ENCODE data around the gene CDC26.
"Not testable (repeated sequence)": the region's sequence is repeated elsewhere in the genome, so short reads cannot be mapped to it uniquely, and the experiment has no call there.

The CDC26 gene

GRCh38 chr9:113296796-113297558 is 21.6 kb upstream of the CDC26 start:
- no peak for TF ChIP-seq CTCF (conservative IDR thresholded peaks at IDR 0.05; ENCODE audit: control insufficient read depth, insufficient read depth, low read depth, low read length)
- no peak overlapping the region for H3K4me3 ChIP-seq (ENCODE audit: control insufficient read depth, low read depth, low read length)
- DNase-seq (ENCODE audit: low read depth), result no peak

GRCh38 chr9:113296247-113296646 is 20.9 kb upstream of the CDC26 start:
- not testable (repeated sequence) for H3K4me3 ChIP-seq (ENCODE audit: control insufficient read depth, low read depth, low read length); DNase-seq (ENCODE audit: low read depth)

- DNase-seq (ENCODE audit: low read depth), result peak; percentile 76
Observed at GRCh38 chr9:113293285-113293878, 18.0 kb upstream of the CDC26 start.

GRCh38 chr9:113290052-113290607 is 14.8 kb upstream of the CDC26 start:
- no peak overlapping the region for H3K4me3 ChIP-seq (ENCODE audit: control insufficient read depth, low read depth, low read length)
- no peak for DNase-seq (ENCODE audit: low read depth)
- TF ChIP-seq CTCF (conservative IDR thresholded peaks at IDR 0.05; ENCODE audit: control insufficient read depth, insufficient read depth, low read depth, low read length), result no peak

More at GRCh38 chr9:113293285-113293878, 18.0 kb upstream of the CDC26 start:
- TF ChIP-seq CTCF (conservative IDR thresholded peaks at IDR 0.05; ENCODE audit: control insufficient read depth, insufficient read depth, low read depth, low read length), result no peak
- H3K4me3 ChIP-seq (ENCODE audit: control insufficient read depth, low read depth, low read length), result no peak overlapping the region

GRCh38 chr9:113289091-113289490 is 13.7 kb upstream of the CDC26 start:
- DNase-seq (ENCODE audit: low read depth), result no peak
- no peak for TF ChIP-seq CTCF (conservative IDR thresholded peaks at IDR 0.05; ENCODE audit: control insufficient read depth, insufficient read depth, low read depth, low read length)
- no peak overlapping the region for H3K4me3 ChIP-seq (ENCODE audit: control insufficient read depth, low read depth, low read length)

- H3K4me3 ChIP-seq (ENCODE audit: control insufficient read depth, low read depth, low read length), result no peak overlapping the region
Observed at GRCh38 chr9:113281356-113281755, 6.0 kb upstream of the CDC26 start.

More at GRCh38 chr9:113281356-113281755, 6.0 kb upstream of the CDC26 start:
- DNase-seq (ENCODE audit: low read depth), result no peak
- TF ChIP-seq CTCF (conservative IDR thresholded peaks at IDR 0.05; ENCODE audit: control insufficient read depth, insufficient read depth, low read depth, low read length), result no peak
